GM12891 (cell line): Measurements from ENCODE around the gene PRR7.

Experiments
- POLR2A ChIP-seq: IDR thresholded peaks from 2 replicates; pipeline ENCODE4 v1.6.1; 2011; ENCODE audit warnings: low read depth, low read length, control low read depth
- POLR2AphosphoS5 ChIP-seq: IDR thresholded peaks from 2 replicates; pipeline ENCODE4 v1.6.1; 2011; ENCODE audit warnings: low read depth, low read length, control low read depth

GRCh38 chr5:177405312-177405711, 41.3 kb upstream of the PRR7 start:
- TF ChIP-seq POLR2AphosphoS5 (no peak), POLR2A (no peak)
